Prostate gland (tissue), 2 donors: ENCODE data around the gene MRNIP. TPM values are rescaled to one million over a fixed set of nuclear protein-coding genes. Genes with fewer than 3 reads are reported as not detected.
"Not testable (repeated sequence)": the region's sequence is repeated elsewhere in the genome, so short reads cannot be mapped to it uniquely, and the experiment has no call there.

Experiments
- DNase-seq: peaks from one replicate; pipeline ENCODE4 v3.0.0-alpha.2; 2019; ENCODE audit warnings: low spot score
- H3K27ac ChIP-seq, 2 donors: fragments of 200-600 bp; sonication (generic); 2 replicates each; pipeline ENCODE4 v1.5.1; 2017 to 2019
- H3K27me3 ChIP-seq: fragments of 200-600 bp; sonication (generic); replicated peaks from 2 replicates; pipeline ENCODE4 v1.5.1; 2019; ENCODE audit not compliant: insufficient read depth
- H3K36me3 ChIP-seq, 2 donors: fragments of 200-600 bp; sonication (generic); 1 replicate in 1 of 2; 2 replicates in 1 of 2; pipeline versions ENCODE4 v1.5.1 to v1.8.1; 2017 to 2019
- H3K4me1 ChIP-seq: fragments of 200-600 bp; sonication (generic); replicated peaks from 2 replicates; pipeline ENCODE4 v1.5.1; 2019
- H3K4me3 ChIP-seq, 2 donors: fragments of 200-600 bp; sonication (generic); 2 replicates each; pipeline ENCODE4 v1.5.1; 2017 to 2019
- H3K9me3 ChIP-seq: fragments of 200-600 bp; sonication (generic); 2 replicates; pipeline ENCODE4 v1.5.1; 2017
- CTCF ChIP-seq, 4 experiments: fragments of 200-600 bp in 2 of 4; fragments of 450-650 bp in 2 of 4; sonication (generic) in 2 of 4; IDR thresholded peaks; 1 replicate in 3 of 4; 2 replicates in 1 of 4; pipeline ENCODE4 v1.5.1; 2016 to 2019; ENCODE audit warnings: antibody characterized with exemption in 4 of 4, mild to moderate bottlenecking in 2 of 4, moderate library complexity in 2 of 4
- POLR2A ChIP-seq: fragments of 450-650 bp; IDR thresholded peaks from one replicate; pipeline ENCODE4 v1.6.1; 2016; ENCODE audit warnings: antibody characterized with exemption, mild to moderate bottlenecking
- POLR2AphosphoS5 ChIP-seq: sonication (generic); formaldehyde crosslinking; IDR thresholded peaks from one replicate; pipeline ENCODE4 v1.6.1; 2017; ENCODE audit warnings: antibody characterized with exemption
- WGBS: methylation state at CpG from one replicate; pipeline ENCODE4 v1.1.5; 2018; 5-methylcytosine and 5-hydroxymethylcytosine counted together
- intact Hi-C: fragments of 100-400 bp; cut with DNase I; formaldehyde crosslinking; loops from one replicate; pipeline ENCODE4 v1.14.2; 2022
- total RNA-seq, 2 donors: library from RNA; depleted of rRNA; stranded (reverse); fragments of >200 nt; gene quantifications; one replicate each; pipeline ENCODE4 v1.1.0, GENCODE V29; 2016

MRNIP gene
- total RNA-seq, 2 donors from 2014 or later = 30.0 to 55.2 TPM

- 94% methylated on average over 28 of the region's 28 CpGs for WGBS
- no peak for TF ChIP-seq POLR2AphosphoS5
- Histone ChIP-seq H3K27ac (no peak overlapping the region), H3K9me3 (no peaks in the 10 kb centered on the region), H3K36me3 (peaks cover 12 to 21% of the 10 kb centered on the region in 2 donors), H3K4me3 (no peak overlapping the region), H3K27me3 (no peaks in the 10 kb centered on the region), H3K4me1 (no peaks in the 10 kb centered on the region)
- intact Hi-C loops = no loop called here
- no peak for DNase-seq
These were observed 16.1 kb upstream of the MRNIP start for GRCh38 chr5:179874536-179875292.

- TF ChIP-seq POLR2AphosphoS5 (no peak), CTCF (IDR thresholded peaks at IDR 0.05) (no peak), POLR2A (no peak)
- 84% methylated on average over 3 of the region's 3 CpGs for WGBS
- Histone ChIP-seq H3K4me1 (no peaks in the 10 kb centered on the region), H3K9me3 (no peaks in the 10 kb centered on the region), H3K36me3 (peaks cover 12 to 22% of the 10 kb centered on the region in 2 donors), H3K27me3 (no peaks in the 10 kb centered on the region), H3K4me3 (no peak overlapping the region), H3K27ac (no peak overlapping the region)
- intact Hi-C loops = no loop called here
- no peak for DNase-seq
These were observed 15.5 kb upstream of the MRNIP start for GRCh38 chr5:179874136-179874535.

GRCh38 chr5:179873588-179874110, 15.0 kb upstream of the MRNIP start:
- intact Hi-C loops = no loop called here
- no peak overlapping the region for H3K27ac ChIP-seq
- no peaks in the 10 kb centered on the region for H3K9me3 ChIP-seq
- H3K27me3 ChIP-seq = no peaks in the 10 kb centered on the region
- DNase-seq = no peak
- no peak for TF ChIP-seq CTCF (IDR thresholded peaks at IDR 0.05)
- H3K4me1 ChIP-seq = no peaks in the 10 kb centered on the region
- WGBS = 95% methylated on average over 4 of the region's 7 CpGs
- H3K36me3 ChIP-seq = peaks cover 12 to 17% of the 10 kb centered on the region in 2 donors
- no peak overlapping the region for H3K4me3 ChIP-seq

GRCh38 chr5:179872828-179873575, 14.4 kb upstream of the MRNIP start:
- Histone ChIP-seq H3K27me3 (no peaks in the 10 kb centered on the region), H3K27ac (no peak overlapping the region), H3K36me3 (peaks cover 12 to 17% of the 10 kb centered on the region in 2 donors), H3K4me3 (no peak overlapping the region), H3K4me1 (no peaks in the 10 kb centered on the region), H3K9me3 (no peaks in the 10 kb centered on the region)
- TF ChIP-seq POLR2A = no peak
- TF ChIP-seq POLR2AphosphoS5 = no peak
- no peak for TF ChIP-seq CTCF (IDR thresholded peaks at IDR 0.05)
- DNase-seq = no peak
- intact Hi-C loops = no loop called here
- WGBS = 89% methylated on average over 14 of the region's 14 CpGs

- Histone ChIP-seq H3K9me3 (no peaks in the 10 kb centered on the region), H3K36me3 (peaks cover 12 to 17% of the 10 kb centered on the region in 2 donors), H3K4me1 (no peaks in the 10 kb centered on the region), H3K27ac (no peak overlapping the region), H3K4me3 (no peak overlapping the region), H3K27me3 (no peaks in the 10 kb centered on the region)
- 89% methylated on average over 12 of the region's 18 CpGs for WGBS
- intact Hi-C loops = no loop called here
- no peak for DNase-seq
- TF ChIP-seq CTCF (IDR thresholded peaks at IDR 0.05) (no peak), POLR2AphosphoS5 (no peak), POLR2A (no peak)
These were observed 13.6 kb upstream of the MRNIP start for GRCh38 chr5:179872055-179872827.

- H3K4me1 ChIP-seq, H3K27me3 ChIP-seq, H3K9me3 ChIP-seq, H3K4me3 ChIP-seq, H3K27ac ChIP-seq, DNase-seq, intact Hi-C loops: not testable (repeated sequence)
- peaks cover 12 to 17% of the 10 kb centered on the region in 2 donors for H3K36me3 ChIP-seq
- 96% methylated on average over 14 of the region's 14 CpGs for WGBS
These were observed 12.9 kb upstream of the MRNIP start for GRCh38 chr5:179871533-179871932.
